Parathyroid adenoma (tissue), 2 donors: ENCODE measurements around the gene HOXB3.

Source experiments
- H2AFZ ChIP-seq: fragments of 300-600 bp; sonication (generic); one replicate; pipeline ENCODE4 v1.7.0; 2017; ENCODE audit warnings: antibody characterized with exemption, mild to moderate bottlenecking
- H3K27ac ChIP-seq: fragments of 300-600 bp; sonication (generic); one replicate; pipeline ENCODE4 v1.7.0; 2017
- H3K27me3 ChIP-seq: fragments of 300-600 bp; sonication (generic); one replicate; pipeline ENCODE4 v1.7.0; 2017; ENCODE audit warnings: low read length; ENCODE audit not compliant: control insufficient read depth, insufficient read depth
- H3K36me3 ChIP-seq: fragments of 300-600 bp; sonication (generic); one replicate; pipeline ENCODE4 v1.7.0; 2017; ENCODE audit warnings: low read length; ENCODE audit not compliant: control insufficient read depth, insufficient read depth
- H3K4me1 ChIP-seq: fragments of 300-600 bp; sonication (generic); one replicate; pipeline ENCODE4 v1.7.0; 2017; ENCODE audit warnings: control low read depth
- H3K4me2 ChIP-seq: fragments of 300-600 bp; sonication (generic); one replicate; pipeline ENCODE4 v1.7.0; 2017; ENCODE audit warnings: low read length
- H3K4me3 ChIP-seq: fragments of 300-600 bp; sonication (generic); one replicate; pipeline ENCODE4 v1.7.0; 2017; ENCODE audit warnings: low read depth, low read length
- H3K79me2 ChIP-seq: fragments of 300-600 bp; sonication (generic); one replicate; pipeline ENCODE4 v1.7.0; 2017; ENCODE audit warnings: control low read depth
- H3K9ac ChIP-seq: fragments of 300-600 bp; sonication (generic); one replicate; pipeline ENCODE4 v1.7.0; 2017; ENCODE audit warnings: mild to moderate bottlenecking
- H3K9me3 ChIP-seq: fragments of 300-600 bp; sonication (generic); one replicate; pipeline ENCODE4 v1.7.0; 2017; ENCODE audit warnings: low read length; ENCODE audit not compliant: control insufficient read depth
- CTCF ChIP-seq: fragments of 300-600 bp; sonication (generic); IDR thresholded peaks from one replicate; pipeline ENCODE4 v1.7.0; 2017; ENCODE audit warnings: antibody characterized with exemption, mild to moderate bottlenecking
- donor health status: primary hyperparathyroidism.

Gene HOXB3

GRCh38 chr17:48608494-48608834, 18.4 kb upstream of the HOXB3 start:
- Histone ChIP-seq H3K9me3 (no peaks in the 10 kb centered on the region), H2AFZ (no peak overlapping the region), H3K4me1 (no peaks in the 10 kb centered on the region), H3K9ac (no peak overlapping the region), H3K79me2 (no peaks in the 10 kb centered on the region), H3K4me2 (no peak overlapping the region), H3K36me3 (no peaks in the 10 kb centered on the region), H3K4me3 (no peak overlapping the region), H3K27me3 (peaks cover 48% of the 10 kb centered on the region), H3K27ac (no peak overlapping the region)
- no peak for TF ChIP-seq CTCF

DNA sequence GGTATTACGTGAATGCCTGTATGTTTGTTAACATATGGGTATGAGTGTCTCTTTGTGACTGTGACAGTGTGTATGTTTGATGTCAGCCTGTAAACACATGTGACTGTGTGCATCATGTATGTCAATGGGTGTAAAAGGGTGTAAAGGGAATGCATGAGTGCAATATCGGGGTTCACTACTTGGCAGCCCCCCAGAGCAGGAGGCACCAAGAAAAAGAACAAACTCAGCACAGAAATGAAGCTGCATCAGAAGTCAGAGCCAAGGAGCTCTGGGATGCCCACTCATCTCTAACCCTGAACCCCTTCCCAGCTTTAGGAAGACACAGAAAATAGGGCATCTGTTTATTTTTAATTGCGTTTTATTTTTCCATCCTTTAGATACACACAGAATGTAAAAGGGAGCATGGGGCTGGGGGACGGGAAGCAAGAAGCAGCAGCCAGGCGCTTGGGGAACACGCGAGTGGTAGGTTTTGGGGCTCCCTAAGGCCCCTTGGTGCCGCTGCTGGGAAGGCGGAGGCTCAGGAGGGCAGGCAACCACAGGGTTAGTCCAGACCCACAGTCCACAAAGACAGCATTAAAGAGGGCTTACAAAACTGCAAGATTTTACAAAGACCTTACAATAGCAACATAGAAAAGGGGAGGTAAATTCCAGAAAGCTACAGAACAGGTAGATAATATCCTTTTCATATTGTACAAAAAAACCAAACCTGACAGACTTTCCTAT, 17.0 kb upstream of the HOXB3 start:
- Histone ChIP-seq H3K27me3 (peaks cover 48% of the 10 kb centered on the region), H3K4me1 (no peaks in the 10 kb centered on the region), H3K4me2 (no peak overlapping the region), H2AFZ (no peak overlapping the region), H3K4me3 (no peak overlapping the region), H3K79me2 (no peaks in the 10 kb centered on the region), H3K27ac (no peak overlapping the region), H3K9me3 (no peaks in the 10 kb centered on the region), H3K36me3 (no peaks in the 10 kb centered on the region), H3K9ac (no peak overlapping the region)
- TF ChIP-seq CTCF: no peak

- Histone ChIP-seq H3K9me3 (no peaks in the 10 kb centered on the region), H3K9ac (no peak overlapping the region), H3K4me2 (no peak overlapping the region), H3K36me3 (no peaks in the 10 kb centered on the region), H3K27me3 (peaks cover 48% of the 10 kb centered on the region), H2AFZ (no peak overlapping the region), H3K4me3 (no peak overlapping the region), H3K79me2 (no peaks in the 10 kb centered on the region), H3K27ac (no peak overlapping the region), H3K4me1 (no peaks in the 10 kb centered on the region)
- no peak for TF ChIP-seq CTCF
Observed at GRCh38 chr17:48605991-48606891, 16.2 kb upstream of the HOXB3 start.

GRCh38 chr17:48605409-48605919, 15.4 kb upstream of the HOXB3 start:
- no peaks in the 10 kb centered on the region for H3K79me2 ChIP-seq
- no peaks in the 10 kb centered on the region for H3K4me1 ChIP-seq
- H3K36me3 ChIP-seq: no peaks in the 10 kb centered on the region
- TF ChIP-seq CTCF: no peak
- no peak overlapping the region for H3K4me3 ChIP-seq
- no peak overlapping the region for H3K27ac ChIP-seq
- no peak overlapping the region for H3K4me2 ChIP-seq
- H3K27me3 ChIP-seq: peaks cover 48% of the 10 kb centered on the region
- H3K9me3 ChIP-seq: no peaks in the 10 kb centered on the region
- H3K9ac ChIP-seq: no peak overlapping the region
- no peak overlapping the region for H2AFZ ChIP-seq
